HCT116 (cell line): ENCODE measurements around the gene ARPC1B. TPM values are rescaled to one million over a fixed set of nuclear protein-coding genes. Genes with fewer than 3 reads are reported as not detected.

ENCODE experiments used
- ATAC-seq: fragments of 200-7000 bp; cut with Tn5 transposase; 2 replicates; pipeline ENCODE4 v1.9.1; 2020; ENCODE audit warnings: mild to moderate bottlenecking, moderate library complexity
- BruUV-seq: library from RNA; stranded (reverse); fragments of 400-500 nt; replicated peaks from 2 replicates; lab custom pipeline; 2021; lab: Mats Ljungman, UMichigan
- CTCF ChIA-PET: fragments of 300-600 bp; sonication (Branson Sonifier 250); formaldehyde crosslinking; loops from one replicate; lab custom pipeline; 2021; ENCODE audit warnings: antibody characterized with exemption; lab: Charles Lee
- POLR2A ChIA-PET: fragments of 300-600, 350-600 bp; sonication (Branson Sonifier 250); formaldehyde crosslinking; loops from one replicate; lab custom pipeline; 2021; ENCODE audit warnings: antibody characterized with exemption; lab: Charles Lee
- RAD21 ChIA-PET, 2 experiments: fragments of 300-600 bp; sonication (Branson Sonifier 250); formaldehyde crosslinking; loops; one replicate each; lab custom pipeline; 2023; ENCODE audit warnings: low total read pairs in 2 of 2; ENCODE audit not compliant: uncharacterized antibody in 2 of 2, unreplicated experiment in 2 of 2, low non-redundant PET in 1 of 2; lab: Charles Lee
- DNase-seq: peaks from one replicate; pipeline ENCODE4 v3.0.0-alpha.2; 2010; ENCODE audit warnings: low read depth, low spot score
- H2AFZ ChIP-seq: fragments of 200-600 bp; shearing (Covaris generic), sonication (generic); 2 replicates; pipeline ENCODE4 v1.6.1; 2017; ENCODE audit warnings: low read depth, mixed run types, mixed read lengths, antibody characterized with exemption, low read length; ENCODE audit not compliant: poor library complexity, severe bottlenecking
- H3K27ac ChIP-seq: 2 replicates; pipeline ENCODE4 v1.5.1; 2012; ENCODE audit warnings: low read depth, low read length
- H3K27me3 ChIP-seq: fragments of 200-600 bp; sonication (generic); 2 replicates; pipeline ENCODE4 v1.6.1; 2016; ENCODE audit warnings: mixed run types, low read length, mixed read lengths; ENCODE audit not compliant: insufficient read depth
- H3K36me3 ChIP-seq, 2 experiments: fragments of 200-500 bp in 1 of 2; fragments of 200-600 bp in 1 of 2; sonication (Bioruptor generic) in 1 of 2; sonication (generic) in 1 of 2; 2 replicates each; pipeline versions ENCODE4 v1.5.1 to v1.6.1; 2014 to 2016; ENCODE audit warnings: low read length in 2 of 2, inconsistent platforms in 1 of 2, mixed read lengths in 1 of 2, mixed run types in 1 of 2; ENCODE audit not compliant: insufficient read depth in 2 of 2, control insufficient read depth in 1 of 2
- H3K4me1 ChIP-seq, 2 experiments: fragments of 200-600 bp in 1 of 2; sonication (generic) in 1 of 2; 2 replicates each; pipeline versions ENCODE4 v1.5.1 to v1.6.1; 2012 to 2017; ENCODE audit warnings: low read length in 2 of 2, inconsistent platforms in 1 of 2, mild to moderate bottlenecking in 1 of 2, mixed read lengths in 1 of 2, mixed run types in 1 of 2, moderate library complexity in 1 of 2; ENCODE audit not compliant: insufficient read depth in 2 of 2, control insufficient read depth in 1 of 2
- H3K4me2 ChIP-seq: fragments of 200-600 bp; sonication (generic); 2 replicates; pipeline ENCODE4 v1.6.1; 2017; ENCODE audit warnings: mixed run types, low read length, mixed read lengths
- H3K4me3 ChIP-seq, 2 experiments: fragments of 200-600 bp in 1 of 2; sonication (generic) in 1 of 2; replicated peaks in 1 of 2; 2 replicates each; pipeline ENCODE4 v1.5.1; 2011 to 2016; ENCODE audit warnings: low read length in 2 of 2, control low read depth in 1 of 2, low read depth in 1 of 2, mild to moderate bottlenecking in 1 of 2, mixed read lengths in 1 of 2, mixed run types in 1 of 2
- H3K79me2 ChIP-seq: fragments of 200-600 bp; sonication (generic); 2 replicates; pipeline ENCODE4 v1.6.1; 2017; ENCODE audit warnings: mild to moderate bottlenecking, mixed run types, low read length, moderate library complexity, mixed read lengths; ENCODE audit not compliant: insufficient read depth
- H3K9ac ChIP-seq: fragments of 200-600 bp; sonication (generic); 2 replicates; pipeline ENCODE4 v1.6.1; 2016; ENCODE audit warnings: low read length, mixed read lengths
- H3K9me2 ChIP-seq: fragments of 200-600 bp; sonication (generic), shearing (Covaris generic); 2 replicates; pipeline ENCODE4 v1.6.1; 2017; ENCODE audit warnings: mixed run types, mild to moderate bottlenecking, moderate library complexity; ENCODE audit not compliant: insufficient read depth
- H3K9me3 ChIP-seq, 2 experiments: fragments of 200-500 bp in 1 of 2; fragments of 200-600 bp in 1 of 2; sonication (Bioruptor generic) in 1 of 2; sonication (generic) in 1 of 2; 2 replicates each; pipeline ENCODE4 v1.6.1; 2014 to 2017; ENCODE audit warnings: low read length in 2 of 2, mixed read lengths in 2 of 2, inconsistent platforms in 1 of 2, low read depth in 1 of 2, mild to moderate bottlenecking in 1 of 2, mixed run types in 1 of 2, moderate library complexity in 1 of 2; ENCODE audit not compliant: control insufficient read depth in 1 of 2, insufficient read depth in 1 of 2
- H4K20me1 ChIP-seq: fragments of 200-600 bp; sonication (generic), shearing (Covaris generic); 2 replicates; pipeline ENCODE4 v1.6.1; 2017; ENCODE audit warnings: mixed run types, mild to moderate bottlenecking, moderate library complexity; ENCODE audit not compliant: insufficient read depth
- CBX3 ChIP-seq: IDR thresholded peaks from 2 replicates; pipeline ENCODE4 v1.6.1; 2012; ENCODE audit warnings: low read depth
- CEBPB ChIP-seq: IDR thresholded peaks from 2 replicates; pipeline ENCODE4 v1.6.1; 2012; ENCODE audit warnings: low read depth
- CTCF ChIP-seq, 3 experiments: fragments of 200-600 bp in 1 of 3; sonication (generic) in 1 of 3; IDR thresholded peaks in 2 of 3; conservative IDR thresholded peaks in 1 of 3; 2 replicates each; pipeline ENCODE4 v1.5.1; 2012 to 2017; ENCODE audit warnings: low read depth in 2 of 3, low read length in 2 of 3, antibody characterized with exemption in 1 of 3, borderline replicate concordance in 1 of 3, control low read depth in 1 of 3, mild to moderate bottlenecking in 1 of 3, mixed read lengths in 1 of 3, mixed run types in 1 of 3, moderate library complexity in 1 of 3; ENCODE audit not compliant: insufficient read depth in 1 of 3
- EGR1 ChIP-seq: IDR thresholded peaks from 2 replicates; pipeline ENCODE4 v1.6.1; 2012; ENCODE audit warnings: low read depth
- ELF1 ChIP-seq: IDR thresholded peaks from 2 replicates; pipeline ENCODE4 v1.6.1; 2012; ENCODE audit warnings: low read depth, borderline replicate concordance
- EZH2 ChIP-seq: fragments of 200-600 bp; sonication (generic); IDR thresholded peaks from 2 replicates; pipeline ENCODE4 v1.6.1; 2017; ENCODE audit warnings: antibody characterized with exemption, mixed run types
- EZH2phosphoT487 ChIP-seq: fragments of 200-600 bp; IDR thresholded peaks from 2 replicates; pipeline ENCODE4 v1.6.1; 2018; ENCODE audit warnings: antibody characterized with exemption, borderline replicate concordance
- FOSL1 ChIP-seq: IDR thresholded peaks from 2 replicates; pipeline ENCODE4 v1.6.1; 2012; ENCODE audit warnings: low read depth
- MAX ChIP-seq: IDR thresholded peaks from 2 replicates; pipeline ENCODE4 v1.6.1; 2012
- POLR2A ChIP-seq: IDR thresholded peaks from 2 replicates; pipeline ENCODE4 v1.7.0; 2011; ENCODE audit warnings: borderline replicate concordance; ENCODE audit not compliant: insufficient read depth, insufficient read length; ENCODE audit errors: extremely low read depth
- RAD21 ChIP-seq: IDR thresholded peaks from 2 replicates; pipeline ENCODE4 v1.6.1; 2012; ENCODE audit warnings: low read depth, mild to moderate bottlenecking
- SIN3A ChIP-seq: IDR thresholded peaks from 2 replicates; pipeline ENCODE4 v1.6.1; 2012; ENCODE audit warnings: low read depth
- SP1 ChIP-seq: IDR thresholded peaks from 2 replicates; pipeline ENCODE4 v1.6.1; 2012; ENCODE audit warnings: low read depth
- SRF ChIP-seq: IDR thresholded peaks from 2 replicates; pipeline ENCODE4 v1.6.1; 2012; ENCODE audit warnings: low read depth
- TCF7L2 ChIP-seq: IDR thresholded peaks from 2 replicates; pipeline ENCODE4 v1.7.0; 2011; ENCODE audit warnings: borderline replicate concordance, inconsistent platforms; ENCODE audit not compliant: insufficient read depth, insufficient read length; ENCODE audit errors: extremely low read depth
- YY1 ChIP-seq: IDR thresholded peaks from 2 replicates; pipeline ENCODE4 v1.6.1; 2011; ENCODE audit warnings: low read length, low read depth, moderate library complexity, mild to moderate bottlenecking; ENCODE audit not compliant: insufficient replicate concordance; ENCODE audit errors: extremely low read depth
- ZNF274 ChIP-seq: fragments of 200-500 bp; sonication (Bioruptor generic); IDR thresholded peaks from 2 replicates; pipeline ENCODE4 v1.6.1; 2014; ENCODE audit warnings: mild to moderate bottlenecking, low read depth, low read length, inconsistent platforms
- intact Hi-C: fragments of 100-400 bp; cut with micrococcal nuclease; formaldehyde crosslinking; loops from 2 replicates; pipeline ENCODE4 v1.10.0; 2022
- total RNA-seq: library from RNA; stranded (reverse); gene quantifications from one replicate; pipeline ENCODE4 v1.2.1, GENCODE V29; 2021; ENCODE audit not compliant: unreplicated experiment
- TF ChIP-seq, protein P1 (sequence below): IDR thresholded peaks from 2 replicates; pipeline ENCODE4 v1.6.1; 2012

The ARPC1B gene
- total RNA-seq, 1 experiment from 2014 or later, result 192 TPM

DNA sequence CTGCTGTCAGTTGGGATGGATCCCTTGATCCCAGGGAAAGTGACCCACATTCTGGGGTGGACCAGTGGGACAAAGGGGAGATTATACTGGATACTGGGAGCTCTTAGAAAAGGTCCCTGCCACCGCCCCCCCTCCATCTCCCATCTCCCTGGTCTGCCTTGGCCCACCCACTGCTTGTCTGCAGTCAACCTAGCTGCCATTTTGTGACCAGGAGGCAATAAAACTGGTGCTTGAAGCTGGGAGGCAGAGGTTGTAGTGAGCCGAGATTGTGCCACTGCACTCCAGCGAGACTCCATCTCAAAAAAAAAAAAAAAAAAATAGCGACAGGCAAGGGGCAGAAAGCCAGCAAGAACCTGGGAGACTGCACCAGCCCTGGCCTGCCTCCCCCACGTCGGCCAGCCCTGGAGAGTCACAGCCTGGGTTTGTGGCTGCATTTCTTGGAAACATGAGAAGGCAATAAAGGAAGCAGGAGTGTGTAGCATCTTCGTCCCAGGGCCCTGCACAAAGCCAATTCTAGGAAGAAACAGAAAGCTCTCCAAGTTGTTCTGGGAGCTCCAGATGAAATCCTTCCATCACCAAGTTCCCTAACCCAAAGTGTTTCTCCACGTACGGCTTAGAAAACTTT is 4.7 kb upstream of the ARPC1B start:
- CTCF ChIA-PET, result no interaction called here
- Histone ChIP-seq H3K4me1 (peaks cover 26 to 57% of the 10 kb centered on the region in 2 experiments), H4K20me1 (no peaks in the 10 kb centered on the region), H3K27me3 (no peaks in the 10 kb centered on the region), H3K4me2 (no peak overlapping the region), H3K9me3 (no peaks in the 10 kb centered on the region), H3K27ac (no peak overlapping the region), H3K36me3 (peaks cover 7 to 17% of the 10 kb centered on the region in 2 experiments; a peak in 2 of 4 replicates), H3K9ac (no peak overlapping the region), H2AFZ (no peak overlapping the region), H3K9me2 (no peaks in the 10 kb centered on the region), H3K79me2 (peaks cover under 1% of the 10 kb centered on the region; the same call in 1 of the 2 replicates), H3K4me3 (no peak overlapping the region)
- no peak for TF ChIP-seq MAX
- no peak for TF ChIP-seq POLR2A
- no peak for TF ChIP-seq SRF
- TF ChIP-seq SIN3A, result no peak
- TF ChIP-seq CTCF (IDR thresholded peaks at IDR 0.05 in 2 of 3, conservative IDR thresholded peaks at IDR 0.05 in 1 of 3; ENCODE audit: borderline replicate concordance in 1 of 3, insufficient read depth in 1 of 3, low read depth in 2 of 3, low read length in 2 of 3), result no peak
- TF ChIP-seq, protein P1, sequence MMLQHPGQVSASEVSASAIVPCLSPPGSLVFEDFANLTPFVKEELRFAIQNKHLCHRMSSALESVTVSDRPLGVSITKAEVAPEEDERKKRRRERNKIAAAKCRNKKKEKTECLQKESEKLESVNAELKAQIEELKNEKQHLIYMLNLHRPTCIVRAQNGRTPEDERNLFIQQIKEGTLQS, result no peak
- TF ChIP-seq CEBPB, result no peak
- TF ChIP-seq FOSL1, result no peak
- TF ChIP-seq YY1, result no peak
- TF ChIP-seq ZNF274, result no peak
- TF ChIP-seq RAD21, result no peak
- no peak for TF ChIP-seq CBX3
- no peak for TF ChIP-seq EZH2phosphoT487
- TF ChIP-seq EZH2, result no peak
- TF ChIP-seq TCF7L2, result no peak
- no peak for TF ChIP-seq EGR1
- no peak for TF ChIP-seq ELF1
- no peak for TF ChIP-seq SP1
- no TSS peak for BruUV-seq
- intact Hi-C loops, result no loop called here
- POLR2A ChIA-PET, result no interaction called here
- RAD21 ChIA-PET, result no interaction called here
- DNase-seq, result no peak
- no peak for ATAC-seq
